HepG2 (cell line): Measurements from ENCODE around the gene CREBBP. TPM values are rescaled to one million over a fixed set of nuclear protein-coding genes. Genes with fewer than 3 reads are reported as not detected.

ENCODE experiments used
- ATM ChIP-seq: fragments of 450-650 bp; IDR thresholded peaks from 2 replicates; pipeline ENCODE4 v1.7.1; 2017; ENCODE audit warnings: mild to moderate bottlenecking, borderline replicate concordance
- CENPBD1 ChIP-seq: sonication (generic); formaldehyde crosslinking; IDR thresholded peaks from 2 replicates; pipeline ENCODE4 v1.8.0; 2022; ENCODE audit warnings: missing genetic modification reagents, low read depth, mild to moderate bottlenecking, borderline replicate concordance
- CSRNP1 ChIP-seq: sonication (generic); formaldehyde crosslinking; IDR thresholded peaks from 2 replicates; pipeline ENCODE4 v1.8.1; 2023; ENCODE audit warnings: mild to moderate bottlenecking, missing genetic modification reagents
- EZH2 ChIP-seq: conservative IDR thresholded peaks from 2 replicates; pipeline ENCODE4 v1.6.1; 2012; ENCODE audit warnings: mild to moderate bottlenecking, low read depth, low read length, moderate library complexity
- GABPA ChIP-seq, 2 experiments: IDR thresholded peaks; 2 replicates each; pipeline ENCODE4 v1.6.1; 2011 to 2016; ENCODE audit warnings: low read depth in 2 of 2, low read length in 1 of 2, missing biosample characterization in 1 of 2, missing genetic modification characterization in 1 of 2
- HCFC1 ChIP-seq: fragments of 150-350 bp; IDR thresholded peaks from 2 replicates; pipeline ENCODE4 v1.6.1; 2014; ENCODE audit warnings: low read depth, low read length
- JUND ChIP-seq: sonication (generic); formaldehyde crosslinking; IDR thresholded peaks from 2 replicates; pipeline ENCODE4 v1.8.0; 2022; ENCODE audit warnings: mild to moderate bottlenecking, missing genetic modification reagents
- KAT2B ChIP-seq: fragments of 150-350 bp; IDR thresholded peaks from 2 replicates; pipeline ENCODE4 v1.6.1; 2014; ENCODE audit warnings: low read depth, low read length, borderline replicate concordance
- KDM1A ChIP-seq: IDR thresholded peaks from 2 replicates; pipeline ENCODE4 v1.6.1; 2016; ENCODE audit warnings: missing compliant biosample characterization
- KLF15 ChIP-seq: sonication (generic); formaldehyde crosslinking; IDR thresholded peaks from 2 replicates; pipeline ENCODE4 v1.8.1; 2023; ENCODE audit warnings: borderline replicate concordance, mild to moderate bottlenecking, inconsistent platforms, missing genetic modification reagents, mixed read lengths
- NFIC ChIP-seq: IDR thresholded peaks from 2 replicates; pipeline ENCODE4 v1.6.1; 2012; ENCODE audit warnings: mild to moderate bottlenecking, low read length, inconsistent platforms
- NR2F2 ChIP-seq: IDR thresholded peaks from 2 replicates; pipeline ENCODE4 v1.6.1; 2012; ENCODE audit warnings: low read depth, inconsistent platforms, borderline replicate concordance
- PAX8 ChIP-seq: sonication (generic); formaldehyde crosslinking; IDR thresholded peaks from 2 replicates; pipeline ENCODE4 v1.8.0; 2022; ENCODE audit warnings: mild to moderate bottlenecking, missing genetic modification reagents, borderline replicate concordance
- SRSF9 ChIP-seq: fragments of 200-400 bp; formaldehyde crosslinking; IDR thresholded peaks from 2 replicates; pipeline ENCODE4 v1.6.1; 2018; ENCODE audit warnings: borderline replicate concordance, mild to moderate bottlenecking, low read depth, low read length; ENCODE audit not compliant: insufficient read depth, poor library complexity, severe bottlenecking
- ZBTB43 ChIP-seq: sonication (generic); formaldehyde crosslinking; conservative IDR thresholded peaks from 2 replicates; pipeline ENCODE4 v1.4.0; 2020; ENCODE audit warnings: missing genetic modification reagents
- ZNF260 ChIP-seq: sonication (generic); formaldehyde crosslinking; IDR thresholded peaks from 2 replicates; pipeline ENCODE4 v1.4.0; 2020; ENCODE audit warnings: missing genetic modification reagents, low read depth, mild to moderate bottlenecking, borderline replicate concordance
- ZNF556 ChIP-seq: sonication (generic); formaldehyde crosslinking; IDR thresholded peaks from 2 replicates; pipeline ENCODE4 v1.4.0; 2020; ENCODE audit warnings: mild to moderate bottlenecking, missing genetic modification reagents, borderline replicate concordance
- ZNF570 ChIP-seq: sonication (generic); formaldehyde crosslinking; IDR thresholded peaks from 2 replicates; pipeline ENCODE4 v1.4.0; 2020; ENCODE audit warnings: mild to moderate bottlenecking, missing genetic modification reagents, borderline replicate concordance
- ZNF740 ChIP-seq: sonication (generic); formaldehyde crosslinking; IDR thresholded peaks from 2 replicates; pipeline ENCODE4 v1.4.0; 2020; ENCODE audit warnings: missing genetic modification reagents
- ZNF75D ChIP-seq: sonication (generic); formaldehyde crosslinking; IDR thresholded peaks from 2 replicates; pipeline ENCODE4 v1.8.1; 2023; ENCODE audit warnings: missing genetic modification reagents, mild to moderate bottlenecking, borderline replicate concordance
- ZSCAN29 ChIP-seq: sonication (generic); formaldehyde crosslinking; conservative IDR thresholded peaks from 2 replicates; pipeline ENCODE4 v1.4.0; 2020; ENCODE audit warnings: mild to moderate bottlenecking, missing genetic modification reagents
- ZSCAN9 ChIP-seq: IDR thresholded peaks from 2 replicates; pipeline ENCODE4 v1.6.1; 2016; ENCODE audit warnings: borderline replicate concordance
- polyA plus RNA-seq, 8 experiments: library from polyadenylated mRNA; depleted of rRNA in 3 of 8; stranded (reverse) in 7 of 8; unstranded in 1 of 8; fragments of >200 nt; fragmentation: Illumina TruSeq in 4 of 8; extraction: Trizol in 4 of 8; gene quantifications; 2 replicates each; pipeline versions ENCODE4 v1.2.1 to v1.2.3, GENCODE V29; 2011 to 2016; ENCODE audit warnings: low read depth in 4 of 8, missing spikeins in 1 of 8, mixed read lengths in 1 of 8; ENCODE audit not compliant: insufficient read depth in 1 of 8
- total RNA-seq, 5 experiments: library from RNA; depleted of rRNA; stranded (reverse); fragments of >200 nt; fragmentation: Illumina TruSeq; extraction: Trizol; gene quantifications; 2 replicates each; pipeline ENCODE4 v1.2.3, GENCODE V29; 2016; ENCODE audit warnings: low read depth in 1 of 5

The CREBBP gene
- total and polyA plus RNA-seq, 2 of the 13 experiments (the other 11 are each of a cell fraction or from before 2014, with no cell fraction given), result 5.3 to 10.4 TPM

GRCh38 chr16:3857189-3858043, 23.1 kb downstream of the CREBBP start (continued):
- TF ChIP-seq ZNF75D (CRISPR knock-in tag) (no peak), ZNF570 (CRISPR knock-in tag) (no peak), KDM1A (CRISPR knock-in tag) (no peak; the same call in 1 of the 2 replicates), JUND (CRISPR knock-in tag) (no peak), ZSCAN29 (CRISPR knock-in tag) (0 out of 2 replicates have a peak, but pooled peaks have one; percentile 38), PAX8 (no peak), SRSF9 (no peak), NR2F2 (no peak), ZSCAN9 (no peak), CSRNP1 (no peak), KAT2B (no peak), CENPBD1 (CRISPR knock-in tag) (no peak), GABPA (IDR thresholded peaks at IDR 0.05; ENCODE audit: low read depth, low read length) (no peak), GABPA (CRISPR knock-in tag; IDR thresholded peaks at IDR 0.05; ENCODE audit: low read depth) (peak; percentile 54; the same call in 1 of the 2 replicates), HCFC1 (no peak), ZBTB43 (CRISPR knock-in tag) (no peak), ZNF556 (CRISPR knock-in tag) (peak; percentile 81; the same call in 1 of the 2 replicates), ATM (no peak), ZNF740 (CRISPR knock-in tag) (no peak), NFIC (no peak), EZH2 (no peak), ZNF260 (CRISPR knock-in tag) (no peak), KLF15 (no peak)
